SK-N-SH (cell line): ENCODE results near the gene TMIGD3. TPM values are rescaled to one million over a fixed set of nuclear protein-coding genes. Genes with fewer than 3 reads are reported as not detected.

ENCODE experiments used
- CTCF ChIA-PET: fragments of 300-600, 350-600 bp; formaldehyde crosslinking; extraction: SDS; loops from one replicate; lab custom pipeline; 2021; lab: Yijun Ruan, JAX
- POLR2A ChIA-PET: fragments of 350-600 bp; sonication (Branson Sonifier 250); formaldehyde crosslinking; extraction: SDS; loops from one replicate; lab custom pipeline; 2020; ENCODE audit warnings: antibody characterized with exemption, inconsistent platforms; lab: Yijun Ruan, JAX
- DNase-seq: peaks from one replicate; pipeline ENCODE4 v3.0.0; 2012
- H2AFZ ChIP-seq: fragments of 200-600 bp; sonication (generic); 2 replicates; pipeline ENCODE4 v1.8.1; 2016; ENCODE audit warnings: antibody characterized with exemption, mild to moderate bottlenecking, low read depth
- H3F3A ChIP-seq: fragments of 200-600 bp; sonication (generic); replicated peaks from 2 replicates; pipeline ENCODE3; 2016; ENCODE audit warnings: antibody characterized with exemption, mild to moderate bottlenecking; ENCODE audit not compliant: insufficient read depth
- H3K27ac ChIP-seq, 2 experiments: fragments of 200-500 bp in 1 of 2; fragments of 200-600 bp in 1 of 2; sonication (Bioruptor generic) in 1 of 2; sonication (generic), shearing (Covaris generic) in 1 of 2; 2 replicates each; pipeline versions ENCODE4 v1.5.1 to v1.6.1; 2014 to 2016; ENCODE audit warnings: low read depth in 2 of 2, inconsistent platforms in 1 of 2, low read length in 1 of 2, mild to moderate bottlenecking in 1 of 2, mixed read lengths in 1 of 2
- H3K27me3 ChIP-seq: fragments of 200-600 bp; sonication (generic), shearing (Covaris generic); 2 replicates; pipeline ENCODE4 v1.6.1; 2016; ENCODE audit warnings: mixed run types; ENCODE audit not compliant: insufficient read depth
- H3K36me3 ChIP-seq, 2 experiments: fragments of 200-500 bp in 1 of 2; fragments of 200-600 bp in 1 of 2; sonication (Bioruptor generic) in 1 of 2; sonication (generic) in 1 of 2; replicated peaks in 1 of 2; 2 replicates each; pipeline versions ENCODE3 to v1.5.1; 2014 to 2016; ENCODE audit warnings: low read length in 1 of 2, mild to moderate bottlenecking in 1 of 2; ENCODE audit not compliant: insufficient read depth in 2 of 2, control insufficient read depth in 1 of 2
- H3K4me1 ChIP-seq, 2 experiments: fragments of 200-500 bp in 1 of 2; fragments of 200-600 bp in 1 of 2; sonication (Bioruptor generic) in 1 of 2; sonication (generic), shearing (Covaris generic) in 1 of 2; 2 replicates each; pipeline versions ENCODE4 v1.5.1 to v1.6.1; 2014 to 2016; ENCODE audit warnings: low read depth in 1 of 2, low read length in 1 of 2, mixed run types in 1 of 2; ENCODE audit not compliant: insufficient read depth in 2 of 2, control insufficient read depth in 1 of 2
- H3K4me2 ChIP-seq: fragments of 200-600 bp; sonication (generic), shearing (Covaris generic); 2 replicates; pipeline ENCODE4 v1.6.1; 2017; ENCODE audit warnings: mixed run types
- H3K4me3 ChIP-seq, 2 experiments: fragments of 200-500 bp in 1 of 2; fragments of 200-600 bp in 1 of 2; sonication (Bioruptor generic) in 1 of 2; sonication (generic), shearing (Covaris generic) in 1 of 2; 2 replicates each; pipeline versions ENCODE4 v1.5.1 to v1.8.1; 2014 to 2016; ENCODE audit warnings: low read depth in 2 of 2, inconsistent platforms in 1 of 2, low read length in 1 of 2, mild to moderate bottlenecking in 1 of 2, mixed read lengths in 1 of 2, moderate library complexity in 1 of 2
- H3K79me2 ChIP-seq: fragments of 200-600 bp; sonication (generic); 2 replicates; pipeline ENCODE4 v1.8.1; 2017; ENCODE audit warnings: mild to moderate bottlenecking; ENCODE audit not compliant: insufficient read depth
- H3K9ac ChIP-seq: fragments of 200-600 bp; sonication (generic); 2 replicates; pipeline ENCODE4 v1.6.1; 2017; ENCODE audit warnings: mixed run types
- H3K9me2 ChIP-seq: fragments of 200-600 bp; sonication (generic); 2 replicates; pipeline ENCODE4 v1.6.1; 2017; ENCODE audit warnings: mixed run types
- H3K9me3 ChIP-seq: fragments of 200-600 bp; sonication (generic); 2 replicates; pipeline ENCODE4 v1.6.1; 2017; ENCODE audit warnings: mixed run types, mild to moderate bottlenecking, moderate library complexity
- H4K20me1 ChIP-seq: fragments of 200-600 bp; sonication (generic); 2 replicates; pipeline ENCODE4 v1.6.1; 2017; ENCODE audit warnings: mild to moderate bottlenecking, mixed run types; ENCODE audit not compliant: insufficient read depth
- CTCF ChIP-seq: fragments of 200-600 bp; sonication (generic); IDR thresholded peaks from 2 replicates; pipeline ENCODE4 v1.6.1; 2017; ENCODE audit warnings: antibody characterized with exemption, mild to moderate bottlenecking, moderate library complexity
- ELF1 ChIP-seq: IDR thresholded peaks from 2 replicates; pipeline ENCODE4 v1.4.0; 2012
- EP300 ChIP-seq, 2 experiments: IDR thresholded peaks; 2 replicates each; pipeline versions ENCODE4 v1.4.0 to v1.6.1; 2012; ENCODE audit warnings: borderline replicate concordance in 1 of 2, low read depth in 1 of 2, low read length in 1 of 2
- EZH2phosphoT487 ChIP-seq: fragments of 200-600 bp; sonication (generic); IDR thresholded peaks from 2 replicates; pipeline ENCODE4 v1.6.1; 2017; ENCODE audit warnings: low read depth, mixed run types, mild to moderate bottlenecking, antibody characterized with exemption, moderate library complexity, borderline replicate concordance
- GABPA ChIP-seq: IDR thresholded peaks from 2 replicates; pipeline ENCODE4 v1.4.0; 2012; ENCODE audit warnings: low read depth, mild to moderate bottlenecking
- GATA2 ChIP-seq: sonication (generic); formaldehyde crosslinking; IDR thresholded peaks from 2 replicates; pipeline ENCODE4 v1.5.0; 2020; ENCODE audit warnings: mild to moderate bottlenecking, missing genetic modification reagents
- JUND ChIP-seq: IDR thresholded peaks from 2 replicates; pipeline ENCODE4 v1.4.0; 2012
- MEF2A ChIP-seq: IDR thresholded peaks from 2 replicates; pipeline ENCODE4 v1.4.0; 2012; ENCODE audit warnings: low read depth, borderline replicate concordance
- NFIC ChIP-seq: IDR thresholded peaks from 2 replicates; pipeline ENCODE4 v1.4.0; 2012; ENCODE audit warnings: borderline replicate concordance
- NRF1 ChIP-seq: IDR thresholded peaks from 2 replicates; pipeline ENCODE4 v1.6.1; 2012; ENCODE audit warnings: low read depth, mild to moderate bottlenecking, low read length
- RAD21 ChIP-seq: IDR thresholded peaks from 2 replicates; pipeline ENCODE4 v1.6.1; 2012; ENCODE audit warnings: mild to moderate bottlenecking, low read length
- RCOR1 ChIP-seq: fragments of 150-350 bp; IDR thresholded peaks from 2 replicates; pipeline ENCODE4 v1.6.1; 2017; ENCODE audit warnings: antibody characterized with exemption, low read length
- RXRA ChIP-seq: IDR thresholded peaks from 2 replicates; pipeline ENCODE4 v1.4.0; 2012; ENCODE audit warnings: low read depth, mild to moderate bottlenecking, borderline replicate concordance
- SMC3 ChIP-seq: IDR thresholded peaks from 2 replicates; pipeline ENCODE4 v1.6.1; 2012; ENCODE audit warnings: low read depth, low read length, improper control_type of control experiment
- TAF1 ChIP-seq: IDR thresholded peaks from 2 replicates; pipeline ENCODE4 v1.6.1; 2012; ENCODE audit warnings: low read depth, mild to moderate bottlenecking, low read length, moderate library complexity, borderline replicate concordance
- WGBS: methylation state at CpG from one replicate; pipeline ENCODE4 v1.1.6; 2017; ENCODE audit warnings: low lambda C conversion rate; 5-methylcytosine and 5-hydroxymethylcytosine counted together
- polyA plus RNA-seq, 3 experiments: library from polyadenylated mRNA; depleted of rRNA; stranded (reverse); fragments of >200 nt; gene quantifications; 2 replicates each; pipeline ENCODE4 v1.2.3, GENCODE V29; 2012
- TF ChIP-seq, protein P1 (sequence below): IDR thresholded peaks from 2 replicates; pipeline ENCODE4 v1.4.0; 2012; ENCODE audit warnings: low read depth, borderline replicate concordance
- TF ChIP-seq, protein P2 (sequence below): IDR thresholded peaks from 2 replicates; pipeline ENCODE4 v1.4.0; 2012; ENCODE audit warnings: low read depth, borderline replicate concordance
- TF ChIP-seq, protein P3 (sequence below): fragments of 150-350 bp; IDR thresholded peaks from 2 replicates; pipeline ENCODE4 v1.6.1; 2017; ENCODE audit warnings: antibody characterized with exemption, low read length, low read depth, borderline replicate concordance
- TF ChIP-seq, protein P4 (sequence below): IDR thresholded peaks from 2 replicates; pipeline ENCODE4; 2012

The TMIGD3 gene
- polyA plus RNA-seq, 1 of the 3 experiments (the other 2 are of a cell fraction) = not detected

DNA sequence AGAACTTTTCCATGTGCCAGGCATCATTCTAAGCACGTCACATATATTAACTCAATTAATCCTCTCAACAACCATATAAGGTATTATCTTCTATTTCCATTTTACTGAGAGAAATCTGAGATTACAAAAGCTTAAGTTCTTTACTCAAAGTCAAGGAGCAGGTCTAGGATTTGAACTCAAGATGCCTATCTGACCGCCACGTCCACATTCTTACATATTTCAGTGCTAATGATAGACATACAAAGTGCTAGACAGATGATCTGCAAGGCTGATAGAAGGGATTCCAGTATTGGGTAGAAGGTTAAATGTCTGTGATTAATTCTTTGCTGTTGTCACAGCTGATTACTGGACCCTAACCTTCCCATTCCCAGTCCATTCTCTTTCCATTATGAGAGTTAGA, 49.7 kb downstream of the TMIGD3 start:
- ChIA-PET POLR2A (no interaction called here), CTCF (interaction anchor here (1.5 kb wide), 1 partner anchor 25 kb away, joined by 4 read pairs; no protein-coding TSS in a partner anchor)
- 86% methylated on average over 3 of the region's 3 CpGs for WGBS
- no peak overlapping the region for H3K27ac ChIP-seq
- no peak overlapping the region for H3K9ac ChIP-seq
- no peaks in the 10 kb centered on the region for H3K27me3 ChIP-seq
- H3K4me1 ChIP-seq = peaks cover 5% of the 10 kb centered on the region in 2 experiments; a peak in 3 of 4 replicates
- no peak for DNase-seq
- no peaks in the 10 kb centered on the region for H4K20me1 ChIP-seq
- peaks cover 58% of the 10 kb centered on the region for H3K79me2 ChIP-seq
- H3F3A ChIP-seq = no peaks in the 10 kb centered on the region
- no peaks in the 10 kb centered on the region for H3K9me2 ChIP-seq
- no peak overlapping the region for H3K4me2 ChIP-seq
- TF ChIP-seq, protein P1, sequence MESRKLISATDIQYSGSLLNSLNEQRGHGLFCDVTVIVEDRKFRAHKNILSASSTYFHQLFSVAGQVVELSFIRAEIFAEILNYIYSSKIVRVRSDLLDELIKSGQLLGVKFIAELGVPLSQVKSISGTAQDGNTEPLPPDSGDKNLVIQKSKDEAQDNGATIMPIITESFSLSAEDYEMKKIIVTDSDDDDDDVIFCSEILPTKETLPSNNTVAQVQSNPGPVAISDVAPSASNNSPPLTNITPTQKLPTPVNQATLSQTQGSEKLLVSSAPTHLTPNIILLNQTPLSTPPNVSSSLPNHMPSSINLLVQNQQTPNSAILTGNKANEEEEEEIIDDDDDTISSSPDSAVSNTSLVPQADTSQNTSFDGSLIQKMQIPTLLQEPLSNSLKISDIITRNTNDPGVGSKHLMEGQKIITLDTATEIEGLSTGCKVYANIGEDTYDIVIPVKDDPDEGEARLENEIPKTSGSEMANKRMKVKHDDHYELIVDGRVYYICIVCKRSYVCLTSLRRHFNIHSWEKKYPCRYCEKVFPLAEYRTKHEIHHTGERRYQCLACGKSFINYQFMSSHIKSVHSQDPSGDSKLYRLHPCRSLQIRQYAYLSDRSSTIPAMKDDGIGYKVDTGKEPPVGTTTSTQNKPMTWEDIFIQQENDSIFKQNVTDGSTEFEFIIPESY = no peak
- no peak for TF ChIP-seq NFIC
- TF ChIP-seq GATA2 (CRISPR knock-in tag) = no peak
- no peak for TF ChIP-seq ELF1
- no peak for TF ChIP-seq CTCF
- TF ChIP-seq, all 33 proteins: peak for 0
- Histone ChIP-seq H3K9me3 (no peaks in the 10 kb centered on the region), H2AFZ (no peak overlapping the region), H3K36me3 (peaks cover 64 to 66% of the 10 kb centered on the region in 2 experiments), H3K4me3 (no peak overlapping the region)

DNA sequence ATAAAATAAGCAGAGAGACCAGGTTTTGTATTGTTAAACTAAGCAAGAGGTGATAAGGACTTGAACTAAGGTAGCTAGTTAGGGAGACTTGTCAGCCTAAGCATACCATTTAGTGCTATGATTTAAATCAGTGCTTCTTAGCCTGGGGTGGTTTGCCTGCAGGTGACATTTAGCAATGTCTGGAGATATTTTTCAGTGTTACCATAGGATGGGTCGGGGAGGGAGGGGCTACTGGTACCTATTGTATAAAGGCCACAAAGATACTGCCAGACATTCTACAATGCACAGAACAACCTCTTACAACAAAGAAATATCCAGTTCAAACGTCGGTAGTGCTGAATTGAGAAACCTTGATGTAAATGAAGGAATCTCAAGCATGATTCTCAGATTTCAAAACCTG, 50.9 kb downstream of the TMIGD3 start:
- Histone ChIP-seq H2AFZ (no peak overlapping the region), H3K9me3 (no peaks in the 10 kb centered on the region)

More for the DNA sequence above, 50.9 kb downstream of the TMIGD3 start:
- Histone ChIP-seq H3K27me3 (no peaks in the 10 kb centered on the region), H3F3A (no peaks in the 10 kb centered on the region), H4K20me1 (no peaks in the 10 kb centered on the region), H3K36me3 (peaks cover 53 to 55% of the 10 kb centered on the region in 2 experiments), H3K9ac (no peak overlapping the region), H3K9me2 (no peaks in the 10 kb centered on the region), H3K4me1 (peaks cover 5% of the 10 kb centered on the region in 2 experiments; a peak in 3 of 4 replicates), H3K27ac (no peak overlapping the region), H3K79me2 (peaks cover 69% of the 10 kb centered on the region), H3K4me3 (no peak overlapping the region), H3K4me2 (no peak overlapping the region)
- TF ChIP-seq RCOR1 (no peak), SMC3 (no peak), TAF1 (no peak), GATA2 (CRISPR knock-in tag) (no peak), GABPA (no peak), RAD21 (no peak), EP300 (IDR thresholded peaks at IDR 0.05; ENCODE audit: borderline replicate concordance in 1 of 2, low read depth in 1 of 2, low read length in 1 of 2) (no peak), EZH2phosphoT487 (no peak), JUND (no peak), NRF1 (no peak), RXRA (no peak), MEF2A (no peak)
- TF ChIP-seq, protein P1 = no peak
- TF ChIP-seq, protein P2, sequence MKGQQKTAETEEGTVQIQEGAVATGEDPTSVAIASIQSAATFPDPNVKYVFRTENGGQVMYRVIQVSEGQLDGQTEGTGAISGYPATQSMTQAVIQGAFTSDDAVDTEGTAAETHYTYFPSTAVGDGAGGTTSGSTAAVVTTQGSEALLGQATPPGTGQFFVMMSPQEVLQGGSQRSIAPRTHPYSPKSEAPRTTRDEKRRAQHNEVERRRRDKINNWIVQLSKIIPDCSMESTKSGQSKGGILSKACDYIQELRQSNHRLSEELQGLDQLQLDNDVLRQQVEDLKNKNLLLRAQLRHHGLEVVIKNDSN = no peak
- TF ChIP-seq, protein P3, sequence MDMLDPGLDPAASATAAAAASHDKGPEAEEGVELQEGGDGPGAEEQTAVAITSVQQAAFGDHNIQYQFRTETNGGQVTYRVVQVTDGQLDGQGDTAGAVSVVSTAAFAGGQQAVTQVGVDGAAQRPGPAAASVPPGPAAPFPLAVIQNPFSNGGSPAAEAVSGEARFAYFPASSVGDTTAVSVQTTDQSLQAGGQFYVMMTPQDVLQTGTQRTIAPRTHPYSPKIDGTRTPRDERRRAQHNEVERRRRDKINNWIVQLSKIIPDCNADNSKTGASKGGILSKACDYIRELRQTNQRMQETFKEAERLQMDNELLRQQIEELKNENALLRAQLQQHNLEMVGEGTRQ = no peak
- TF ChIP-seq, protein P4, sequence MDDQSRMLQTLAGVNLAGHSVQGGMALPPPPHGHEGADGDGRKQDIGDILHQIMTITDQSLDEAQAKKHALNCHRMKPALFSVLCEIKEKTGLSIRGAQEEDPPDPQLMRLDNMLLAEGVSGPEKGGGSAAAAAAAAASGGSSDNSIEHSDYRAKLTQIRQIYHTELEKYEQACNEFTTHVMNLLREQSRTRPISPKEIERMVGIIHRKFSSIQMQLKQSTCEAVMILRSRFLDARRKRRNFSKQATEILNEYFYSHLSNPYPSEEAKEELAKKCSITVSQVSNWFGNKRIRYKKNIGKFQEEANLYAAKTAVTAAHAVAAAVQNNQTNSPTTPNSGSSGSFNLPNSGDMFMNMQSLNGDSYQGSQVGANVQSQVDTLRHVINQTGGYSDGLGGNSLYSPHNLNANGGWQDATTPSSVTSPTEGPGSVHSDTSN = no peak
- no peak for DNase-seq
- POLR2A ChIA-PET = no interaction called here
- CTCF ChIA-PET = interaction anchor here (1.0 to 1.5 kb wide), 3 partner anchors 10 to 33 kb away, joined by 3 to 5 read pairs (median 3); no protein-coding TSS in a partner anchor
- 94% methylated on average over 3 of the region's 3 CpGs for WGBS
